ENCODE measurements around the gene GMEB2.

GMEB2 gene

GRCh38 chr20:63622096-63622495 is 4.8 kb downstream of the GMEB2 start:
- no peak for TF ChIP-seq CTCF (IDR thresholded peaks at IDR 0.05; ENCODE audit: low read length)
- TF ChIP-seq EZH2 (optimal IDR thresholded peaks at IDR 0.05; ENCODE audit: low read depth, low read length) = no peak
- TF ChIP-seq EZH2phosphoT487 (IDR thresholded peaks at IDR 0.05; ENCODE audit: low read length) = no peak
- Histone ChIP-seq H3K4me1 (ENCODE audit: low read length) (no peaks in the 10 kb centered on the region), H3K27ac (ENCODE audit: low read length) (no peak overlapping the region), H3K9ac (ENCODE audit: low read length) (no peak overlapping the region), H3K36me3 (replicated peaks; ENCODE audit: insufficient read depth, low read length) (no peaks in the 10 kb centered on the region), H3K9me3 (replicated peaks; ENCODE audit: insufficient read depth, low read length) (no peaks in the 10 kb centered on the region), H2AFZ (ENCODE audit: low read length) (no peak overlapping the region), H3K27me3 (replicated peaks; ENCODE audit: insufficient read depth, low read length) (no peaks in the 10 kb centered on the region), H3F3A (ENCODE audit: insufficient read depth, low read length) (no peaks in the 10 kb centered on the region), H3K4me3 (ENCODE audit: low read length) (no peak overlapping the region), H3K79me2 (ENCODE audit: low read length) (peaks cover 80% of the 10 kb centered on the region), H3K9me2 (replicated peaks; ENCODE audit: insufficient read depth, low read length) (no peaks in the 10 kb centered on the region), H4K20me1 (ENCODE audit: insufficient read depth, low read length) (peaks cover 4% of the 10 kb centered on the region; the same call in 1 of the 2 replicates), H3K4me2 (ENCODE audit: low read depth, low read length) (no peak overlapping the region)
- DNase-seq = no peak

- H3K27me3 ChIP-seq (replicated peaks; ENCODE audit: insufficient read depth, low read length) = no peaks in the 10 kb centered on the region
- no peak overlapping the region for H3K4me2 ChIP-seq (ENCODE audit: low read depth, low read length)
- H3K4me3 ChIP-seq (ENCODE audit: low read length) = no peak overlapping the region
- no peaks in the 10 kb centered on the region for H3K9me2 ChIP-seq (replicated peaks; ENCODE audit: insufficient read depth, low read length)
- H3K4me1 ChIP-seq (ENCODE audit: low read length) = no peaks in the 10 kb centered on the region
- H3F3A ChIP-seq (ENCODE audit: insufficient read depth, low read length) = no peaks in the 10 kb centered on the region
- H2AFZ ChIP-seq (ENCODE audit: low read length) = no peak overlapping the region
- TF ChIP-seq EZH2phosphoT487 (IDR thresholded peaks at IDR 0.05; ENCODE audit: low read length) (no peak), EZH2 (optimal IDR thresholded peaks at IDR 0.05; ENCODE audit: low read depth, low read length) (no peak), CTCF (IDR thresholded peaks at IDR 0.05; ENCODE audit: low read length) (no peak)
- no peak overlapping the region for H3K27ac ChIP-seq (ENCODE audit: low read length)
- no peak overlapping the region for H3K9ac ChIP-seq (ENCODE audit: low read length)
- DNase-seq = no peak
- H4K20me1 ChIP-seq (ENCODE audit: insufficient read depth, low read length) = peaks cover 4% of the 10 kb centered on the region; the same call in 1 of the 2 replicates
- H3K36me3 ChIP-seq (replicated peaks; ENCODE audit: insufficient read depth, low read length) = no peaks in the 10 kb centered on the region
- peaks cover 78% of the 10 kb centered on the region for H3K79me2 ChIP-seq (ENCODE audit: low read length)
- H3K9me3 ChIP-seq (replicated peaks; ENCODE audit: insufficient read depth, low read length) = no peaks in the 10 kb centered on the region
These were observed 5.9 kb downstream of the GMEB2 start for GRCh38 chr20:63620991-63621390.

GRCh38 chr20:63619505-63619904 is 7.4 kb downstream of the GMEB2 start:
- Histone ChIP-seq H3K9me3 (replicated peaks; ENCODE audit: insufficient read depth, low read length) (no peaks in the 10 kb centered on the region), H3K79me2 (ENCODE audit: low read length) (peaks cover 67% of the 10 kb centered on the region), H3K27me3 (replicated peaks; ENCODE audit: insufficient read depth, low read length) (no peaks in the 10 kb centered on the region), H3K9ac (ENCODE audit: low read length) (no peak overlapping the region), H3F3A (ENCODE audit: insufficient read depth, low read length) (no peaks in the 10 kb centered on the region), H4K20me1 (ENCODE audit: insufficient read depth, low read length) (peaks cover 4% of the 10 kb centered on the region; the same call in 1 of the 2 replicates), H3K36me3 (replicated peaks; ENCODE audit: insufficient read depth, low read length) (no peaks in the 10 kb centered on the region), H3K27ac (ENCODE audit: low read length) (no peak overlapping the region), H2AFZ (ENCODE audit: low read length) (no peak overlapping the region), H3K4me1 (ENCODE audit: low read length) (no peaks in the 10 kb centered on the region), H3K9me2 (replicated peaks; ENCODE audit: insufficient read depth, low read length) (no peaks in the 10 kb centered on the region), H3K4me3 (ENCODE audit: low read length) (no peak overlapping the region), H3K4me2 (ENCODE audit: low read depth, low read length) (no peak overlapping the region)
- TF ChIP-seq EZH2phosphoT487 (IDR thresholded peaks at IDR 0.05; ENCODE audit: low read length) (no peak), EZH2 (optimal IDR thresholded peaks at IDR 0.05; ENCODE audit: low read depth, low read length) (no peak), CTCF (IDR thresholded peaks at IDR 0.05; ENCODE audit: low read length) (no peak)
- DNase-seq = no peak
